Left ventricle myocardium superior (tissue), 1 donor: Measurements from ENCODE around the gene SAXO1. TPM values are rescaled to one million over a fixed set of nuclear protein-coding genes. Genes with fewer than 3 reads are reported as not detected.

ENCODE experiments used
- ATAC-seq: fragments of 200-7000 bp; cut with Tn5 transposase; one replicate; pipeline ENCODE4 v1.9.1; 2020; ENCODE audit warnings: mild to moderate bottlenecking, moderate library complexity
- DNase-seq: peaks from one replicate; pipeline ENCODE4 v3.0.0-alpha.2; 2020
- intact Hi-C: fragments of 100-400 bp; cut with micrococcal nuclease; formaldehyde crosslinking; loops from one replicate; pipeline ENCODE4 v1.11.0; 2022
- total RNA-seq: library from RNA; stranded (reverse); fragmentation: NEBNext Ultra II Directional; extraction: Animal tissue kit (Norgen Biotek cat#: 25700); gene quantifications from one replicate; pipeline ENCODE4 v1.2.1, GENCODE V29; 2021
- donor health status: DM: no; HTN: yes; CAD: no; lungs with severe emphysema.

SAXO1 gene
- total RNA-seq, 1 donor from 2014 or later: not detected

DNA sequence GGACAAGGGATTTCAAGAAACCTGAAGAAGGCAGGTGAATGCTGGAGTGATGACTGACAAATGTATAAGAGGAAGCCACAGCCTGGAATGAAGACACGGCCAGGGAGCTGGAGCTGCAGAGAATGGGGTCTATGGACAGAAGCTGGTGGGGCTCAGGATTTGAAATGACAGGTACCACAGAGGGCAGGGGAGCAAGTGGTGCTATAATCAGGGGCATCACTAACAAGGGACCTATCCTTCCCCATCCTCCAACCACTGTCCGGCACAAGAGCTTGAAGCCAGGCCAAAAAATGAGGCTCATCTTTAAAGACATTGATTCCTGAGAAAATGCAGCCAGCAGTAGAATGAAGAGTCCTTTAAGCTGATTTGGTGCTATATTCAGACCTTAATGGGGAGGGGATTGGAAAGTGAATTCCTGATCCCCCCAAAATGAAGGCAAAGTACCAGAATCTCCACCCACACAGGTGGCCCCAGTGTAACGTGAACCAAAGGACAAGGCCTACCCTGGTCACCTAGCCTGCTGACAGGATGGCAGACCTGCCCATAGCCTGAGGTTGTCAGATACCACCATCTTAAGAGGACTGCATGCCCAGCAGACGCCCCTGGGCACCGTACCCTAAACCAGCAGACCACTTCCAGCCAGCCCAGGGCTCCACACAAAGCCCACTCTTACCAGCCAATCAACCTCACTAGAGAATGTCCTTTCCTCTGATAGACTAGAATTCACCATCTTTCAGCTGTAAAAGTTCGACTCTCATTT, 109.2 kb downstream of the SAXO1 start:
- ATAC-seq (no peak), DNase-seq (no peak)
- intact Hi-C loops: no loop called here

- ATAC-seq (no peak), DNase-seq (no peak)
- intact Hi-C loops: no loop called here
These were observed 109.8 kb downstream of the SAXO1 start for GRCh38 chr9:18923167-18923566.

DNA sequence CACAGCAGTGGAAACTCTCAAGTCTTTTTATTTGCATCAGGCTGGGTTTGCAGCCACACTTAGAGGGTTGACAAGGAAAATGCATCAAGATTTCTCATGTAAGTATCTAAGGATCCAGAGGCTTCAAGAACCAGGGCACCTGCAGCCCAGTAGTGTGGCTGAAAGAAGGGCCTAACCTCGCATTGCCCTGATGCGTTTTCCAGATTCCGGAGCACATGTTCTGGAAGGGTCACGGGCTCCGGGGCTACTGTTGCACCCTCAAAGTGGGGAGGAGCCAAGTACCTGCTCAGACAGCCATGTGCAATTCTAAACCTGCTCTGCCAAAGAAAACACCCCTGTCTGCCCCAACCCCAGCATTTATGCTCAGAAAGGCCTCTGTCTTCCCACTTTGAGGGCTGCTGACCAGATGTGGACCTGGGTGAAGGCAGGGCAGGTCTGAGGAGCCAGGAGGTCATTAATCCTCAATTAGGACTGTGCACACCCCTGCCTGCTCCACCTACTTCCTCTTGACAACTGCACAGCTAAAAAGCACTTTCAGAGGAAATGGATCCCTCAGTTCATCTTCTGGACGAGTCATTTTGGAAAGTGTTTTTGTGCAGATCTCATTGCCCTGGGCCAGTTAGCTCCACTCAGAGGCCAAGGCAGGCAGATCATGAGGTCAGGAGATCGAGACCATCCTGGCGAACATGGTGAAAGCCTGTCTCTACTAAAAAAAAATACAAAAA, 110.7 kb downstream of the SAXO1 start:
- intact Hi-C loops: no loop called here
- no peak for DNase-seq
- no peak for ATAC-seq

DNA sequence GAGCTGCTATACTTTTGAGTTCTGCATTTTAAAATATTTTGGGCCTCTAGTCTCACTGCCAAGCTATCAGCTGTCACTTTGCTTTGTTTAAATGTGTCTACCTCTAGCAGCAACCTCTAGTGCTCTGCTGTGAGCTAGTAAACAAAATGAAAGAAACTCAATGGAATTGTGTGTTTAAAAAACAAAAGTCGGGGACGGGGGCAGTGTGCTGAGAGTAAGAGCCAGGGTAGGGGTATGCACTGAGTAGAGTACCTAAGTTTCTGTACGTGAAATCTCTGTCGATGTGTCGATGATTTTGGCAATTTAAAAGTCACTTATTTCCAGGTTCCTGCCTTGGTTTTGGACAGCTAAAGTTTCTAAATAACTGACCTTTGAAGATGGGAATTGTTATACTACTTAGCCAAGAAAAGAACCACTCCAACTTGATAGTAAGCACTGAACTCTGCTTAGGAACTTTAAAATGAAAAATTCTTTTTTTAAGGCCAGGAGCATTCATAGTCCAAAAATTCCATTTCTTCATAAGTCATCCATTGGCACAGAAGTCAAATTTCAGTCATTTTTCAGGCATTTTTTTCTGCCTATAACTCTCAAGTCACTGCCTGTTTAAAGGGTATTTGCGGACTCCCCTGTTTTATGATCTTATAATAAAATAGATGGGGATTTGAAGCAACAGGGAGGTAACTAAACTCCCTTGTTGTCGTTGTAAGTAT, 111.5 kb downstream of the SAXO1 start:
- ATAC-seq: no peak
- intact Hi-C loops: no loop called here
- DNase-seq: no peak

GRCh38 chr9:18920141-18921084, 112.6 kb downstream of the SAXO1 start:
- DNase-seq (no peak), ATAC-seq (no peak)
- intact Hi-C loops: no loop called here

DNA sequence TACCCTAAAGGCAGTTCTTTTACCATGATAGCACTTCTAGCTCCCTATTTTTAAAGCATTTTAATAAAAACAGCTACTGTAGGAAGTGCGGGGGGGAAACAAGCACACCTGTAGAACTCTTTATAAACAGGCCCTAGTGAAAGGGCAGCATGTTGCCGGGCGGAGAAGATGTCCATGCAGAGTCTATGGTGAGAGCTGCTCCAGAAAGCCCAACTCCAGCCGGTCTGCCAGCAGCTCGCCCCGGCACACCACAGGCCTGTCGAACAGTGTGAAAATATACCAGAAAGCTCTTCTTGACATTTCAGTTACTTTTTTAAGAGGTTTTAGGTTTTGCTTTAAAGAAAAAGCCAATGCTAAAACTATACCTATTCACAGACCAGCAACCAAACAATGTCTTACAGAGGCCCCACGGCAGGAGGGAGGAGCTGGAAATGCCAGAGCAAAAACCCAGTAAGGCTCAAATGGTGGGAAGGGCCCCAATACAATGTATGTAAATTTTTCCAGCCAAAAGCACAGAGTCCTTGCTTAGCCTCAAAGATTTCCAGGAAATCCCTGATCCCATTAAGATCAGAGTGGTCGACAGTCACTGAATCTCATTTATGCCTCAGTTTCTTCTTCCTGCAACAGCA, 121.2 kb downstream of the SAXO1 start:
- ATAC-seq: no peak
- intact Hi-C loops: no loop called here
- no peak for DNase-seq

GRCh38 chr9:18910916-18911315, 122.1 kb downstream of the SAXO1 start:
- no peak for DNase-seq
- ATAC-seq: no peak
- intact Hi-C loops: no loop called here

GRCh38 chr9:18910435-18910834, 122.6 kb downstream of the SAXO1 start:
- ATAC-seq (no peak), DNase-seq (no peak)
- intact Hi-C loops: no loop called here

DNA sequence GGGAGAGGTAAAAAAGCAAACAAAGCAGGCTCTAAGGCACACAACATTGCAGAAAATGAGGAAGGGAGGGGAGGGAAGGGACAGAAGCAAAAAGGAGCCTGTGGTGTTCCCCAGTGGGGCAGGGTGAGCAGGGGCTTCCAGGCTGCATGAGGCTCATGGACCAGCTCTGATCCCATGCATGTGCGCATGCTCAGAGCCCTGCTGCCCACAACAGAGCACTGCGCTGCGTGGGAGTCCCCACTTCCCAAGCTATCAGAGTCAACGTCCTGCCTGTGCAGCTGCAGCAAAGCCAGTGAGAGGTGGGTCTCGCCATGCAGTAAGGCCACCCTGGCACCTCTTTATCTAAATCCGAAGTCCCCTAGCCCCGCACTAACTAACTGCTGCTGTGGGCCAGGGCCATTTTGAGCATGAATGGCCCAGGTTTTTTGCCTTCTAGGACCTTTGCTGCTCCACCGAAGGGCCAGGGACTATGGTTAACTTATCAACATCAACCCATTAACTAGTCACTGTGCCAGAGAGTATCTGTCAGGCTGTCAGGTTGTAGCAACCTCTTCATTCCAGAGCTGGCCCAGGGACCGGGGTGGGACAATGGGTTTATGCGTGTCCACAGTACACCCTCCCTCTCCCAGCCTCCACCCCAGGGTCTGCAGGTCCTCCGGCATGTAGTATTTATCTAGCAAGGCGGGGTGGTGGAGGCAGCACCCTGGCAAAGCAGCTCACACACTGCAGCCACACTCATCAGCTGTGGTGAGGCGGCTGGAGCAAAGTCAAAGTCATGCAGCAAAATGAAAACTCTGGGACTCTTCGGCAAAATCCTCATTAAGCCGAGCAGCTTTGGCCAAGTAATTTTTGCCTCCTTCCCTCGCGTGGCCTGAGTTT, 123.6 kb downstream of the SAXO1 start:
- ATAC-seq (no peak), DNase-seq (no peak)
- intact Hi-C loops: no loop called here

- intact Hi-C loops: no loop called here
- ATAC-seq: no peak
- no peak for DNase-seq
These were observed 124.9 kb downstream of the SAXO1 start for GRCh38 chr9:18907927-18908625.

- intact Hi-C loops: no loop called here
- no peak for ATAC-seq
- DNase-seq: no peak
These were observed 126.2 kb downstream of the SAXO1 start for GRCh38 chr9:18906656-18907395.

- ATAC-seq: no peak
- intact Hi-C loops: no loop called here
These were observed 127.0 kb downstream of the SAXO1 start for GRCh38 chr9:18905883-18906629.

DNA sequence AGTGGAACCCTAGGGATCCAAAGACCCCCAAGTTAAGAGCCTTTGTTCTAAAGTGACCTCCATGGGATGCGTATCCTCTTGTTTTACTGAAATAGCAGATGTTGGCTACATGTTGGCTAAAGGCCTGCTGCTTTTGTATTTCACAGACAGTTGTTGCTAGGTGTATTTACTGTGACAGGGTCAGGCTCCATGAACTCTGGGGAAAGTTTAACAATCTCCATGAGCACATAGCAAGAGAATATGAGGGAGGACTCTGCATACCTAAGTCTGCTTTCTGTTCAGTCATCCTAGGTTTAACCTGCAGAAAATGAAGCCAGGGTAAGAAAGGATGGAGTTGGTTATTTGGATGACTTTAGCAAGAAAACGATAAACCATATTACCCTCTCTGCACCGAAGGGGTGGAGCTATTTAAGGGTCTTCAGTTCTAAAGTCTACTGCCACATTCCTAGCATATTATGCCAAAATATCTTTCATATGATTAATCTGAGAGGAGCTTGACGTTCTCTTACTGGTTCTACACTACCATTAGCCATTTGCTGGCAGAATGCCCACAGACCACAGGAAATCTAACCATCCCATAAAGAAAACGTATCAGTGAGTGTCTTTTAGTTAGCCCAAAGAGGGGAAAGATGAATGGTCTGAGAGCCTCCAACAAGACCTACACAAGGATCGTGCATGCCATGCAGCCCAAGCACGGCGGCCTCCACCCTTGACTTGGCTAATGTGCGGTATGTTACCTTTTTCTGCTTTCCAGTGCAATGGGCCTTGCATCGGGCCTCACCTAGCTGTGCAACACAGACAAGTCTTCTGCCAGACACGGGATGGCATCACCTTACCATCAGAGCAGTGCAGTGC, 127.8 kb downstream of the SAXO1 start:
- ATAC-seq (no peak), DNase-seq (no peak)
- intact Hi-C loops: no loop called here

More at GRCh38 chr9:18905883-18906629, 127.0 kb downstream of the SAXO1 start:
- DNase-seq: no peak

DNA sequence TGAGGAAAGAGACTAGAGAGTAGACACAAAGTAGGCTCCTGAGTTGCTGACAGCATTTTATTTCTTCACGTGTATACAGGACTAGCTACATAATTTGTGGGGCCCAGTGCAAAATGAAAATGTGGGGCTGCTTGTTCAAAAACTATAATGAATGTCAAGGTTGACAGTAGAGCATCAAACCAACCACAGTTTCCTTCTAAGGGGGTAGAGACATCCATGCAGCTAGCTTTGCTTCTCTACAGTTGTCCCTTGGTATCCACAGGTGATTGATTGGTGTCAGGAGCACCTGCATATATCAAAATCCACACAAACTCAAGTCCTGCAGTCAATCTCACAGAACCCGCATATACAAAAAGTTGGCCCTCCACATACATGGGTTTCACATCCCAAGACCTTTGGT, 129.6 kb downstream of the SAXO1 start:
- ATAC-seq (no peak), DNase-seq (no peak)
- intact Hi-C loops: no loop called here
